GM12878 (cell line): ENCODE measurements around the gene SLC24A4. TPM values are rescaled to one million over a fixed set of nuclear protein-coding genes. Genes with fewer than 3 reads are reported as not detected.

ENCODE experiments used
- ATAC-seq: fragments of 200-7000 bp; cut with Tn5 transposase; 3 replicates; pipeline ENCODE4 v1.9.1; 2020; ENCODE audit warnings: mild to moderate bottlenecking, moderate library complexity
- BruUV-seq: library from RNA; stranded (reverse); fragments of 400-500 nt; replicated peaks from 2 replicates; lab custom pipeline; 2021; lab: Mats Ljungman, UMichigan
- CTCF ChIA-PET: fragments of 300-600 bp; sonication (Branson Sonifier 250); formaldehyde crosslinking; extraction: SDS; loops from one replicate; lab custom pipeline; 2021; ENCODE audit warnings: inconsistent platforms; lab: Yijun Ruan, JAX
- POLR2A ChIA-PET: fragments of 350-600 bp; formaldehyde crosslinking; extraction: SDS; loops from one replicate; lab custom pipeline; 2021; ENCODE audit warnings: inconsistent platforms; lab: Charles Lee
- RAD21 ChIA-PET: fragments of 300-600 bp; sonication (Branson Sonifier 250); formaldehyde crosslinking; loops from one replicate; lab custom pipeline; 2023; ENCODE audit warnings: antibody characterized with exemption; ENCODE audit not compliant: unreplicated experiment; lab: Charles Lee
- SMC1A ChIA-PET: fragments of 300-600 bp; sonication (Branson Sonifier 250); formaldehyde crosslinking; loops from one replicate; lab custom pipeline; 2023; ENCODE audit not compliant: unreplicated experiment, uncharacterized antibody; lab: Charles Lee
- DNase-seq: peaks from one replicate; pipeline ENCODE4 v3.0.0-alpha.2; 2011; ENCODE audit warnings: low read depth, low spot score
- FAIRE-seq: peaks from 3 replicates; lab custom pipeline; 2011; peaks lifted over from hg19 to GRCh38; lab: Jason Lieb, UNC
- H2AFZ ChIP-seq: 2 replicates; pipeline ENCODE4 v1.6.0; 2011; ENCODE audit warnings: low read depth, low read length, control low read depth; ENCODE audit not compliant: control insufficient read depth
- H3K27ac ChIP-seq: 2 replicates; pipeline ENCODE4 v1.5.1; 2011; ENCODE audit warnings: control low read depth; ENCODE audit not compliant: control insufficient read depth, insufficient read depth
- H3K27me3 ChIP-seq, 2 experiments: replicated peaks in 1 of 2; 2 replicates each; pipeline versions ENCODE4 v1.6.0 to v1.6.1; 2011; ENCODE audit warnings: low read length in 1 of 2; ENCODE audit not compliant: control insufficient read depth in 2 of 2, insufficient read depth in 2 of 2
- H3K36me3 ChIP-seq, 2 experiments: 2 replicates each; pipeline ENCODE4 v1.5.1; 2011; ENCODE audit warnings: low read length in 1 of 2; ENCODE audit not compliant: control insufficient read depth in 2 of 2, insufficient read depth in 2 of 2
- H3K4me1 ChIP-seq: 2 replicates; pipeline ENCODE4 v1.6.1; 2011; ENCODE audit warnings: mild to moderate bottlenecking, low read length, moderate library complexity, mixed read lengths; ENCODE audit not compliant: control insufficient read depth, insufficient read depth
- H3K4me2 ChIP-seq: 2 replicates; pipeline ENCODE4 v1.6.0; 2011; ENCODE audit warnings: control low read depth; ENCODE audit not compliant: control insufficient read depth, insufficient read depth
- H3K4me3 ChIP-seq: fragments of 200-600 bp; sonication (generic); 2 replicates; pipeline ENCODE4 v1.5.1; 2016
- H3K79me2 ChIP-seq: 2 replicates; pipeline ENCODE4 v1.6.0; 2011; ENCODE audit warnings: low read length; ENCODE audit not compliant: control insufficient read depth, insufficient read depth
- H3K9ac ChIP-seq: 2 replicates; pipeline ENCODE4 v1.8.0; 2011; ENCODE audit warnings: low read length, control low read depth, mixed read lengths; ENCODE audit not compliant: control insufficient read depth, insufficient read depth
- H3K9me3 ChIP-seq: replicated peaks from 3 replicates; pipeline ENCODE4 v1.5.1; 2011; ENCODE audit warnings: mild to moderate bottlenecking, low read length; ENCODE audit not compliant: control insufficient read depth, insufficient read depth
- H4K20me1 ChIP-seq: 2 replicates; pipeline ENCODE4 v1.6.0; 2011; ENCODE audit not compliant: control insufficient read depth, insufficient read depth
- BACH1 ChIP-seq: fragments of 450-650 bp; IDR thresholded peaks from 2 replicates; pipeline ENCODE4 v1.6.1; 2017; ENCODE audit warnings: mild to moderate bottlenecking, borderline replicate concordance
- ETV6 ChIP-seq, 2 experiments: fragments of 450-650 bp in 1 of 2; IDR thresholded peaks in 1 of 2; conservative IDR thresholded peaks in 1 of 2; 2 replicates each; pipeline ENCODE4 v1.6.1; 2014; ENCODE audit warnings: antibody characterized with exemption in 1 of 2, borderline replicate concordance in 1 of 2, low read depth in 1 of 2, mild to moderate bottlenecking in 1 of 2, moderate library complexity in 1 of 2
- MXI1 ChIP-seq: fragments of 150-350 bp; IDR thresholded peaks from 2 replicates; pipeline ENCODE4 v1.6.1; 2011; ENCODE audit warnings: low read depth, mild to moderate bottlenecking, inconsistent platforms, low read length, improper control_type of control experiment
- NKRF ChIP-seq: fragments of 450-650 bp; conservative IDR thresholded peaks from 2 replicates; pipeline ENCODE4 v1.6.1; 2017; ENCODE audit warnings: mild to moderate bottlenecking, moderate library complexity
- NR2F1 ChIP-seq: fragments of 450-650 bp; conservative IDR thresholded peaks from 2 replicates; pipeline ENCODE4 v1.6.1; 2017; ENCODE audit warnings: mild to moderate bottlenecking
- RCOR1 ChIP-seq: conservative IDR thresholded peaks from 2 replicates; pipeline ENCODE4 v1.6.1; 2012; ENCODE audit warnings: low read depth, low read length, improper control_type of control experiment
- SREBF2 ChIP-seq: IDR thresholded peaks from 2 replicates; pipeline ENCODE4 v1.6.1; 2012; ENCODE audit warnings: mild to moderate bottlenecking, low read length
- TCF7 ChIP-seq: IDR thresholded peaks from 2 replicates; pipeline ENCODE4 v1.6.1; 2014; ENCODE audit warnings: antibody characterized with exemption, borderline replicate concordance
- ZNF217 ChIP-seq: fragments of 450-650 bp; IDR thresholded peaks from 2 replicates; pipeline ENCODE4 v1.6.1; 2017; ENCODE audit warnings: antibody characterized with exemption, mild to moderate bottlenecking
- WGBS: methylation state at CpG from one replicate; pipeline ENCODE4 v1.1.6; 2016; ENCODE audit warnings: low lambda C conversion rate; ENCODE audit not compliant: insufficient replicate concordance, insufficient coverage; ENCODE audit errors: missing lambda C conversion rate; 5-methylcytosine and 5-hydroxymethylcytosine counted together
- in situ Hi-C: fragments of 300-500 bp; cut with MboI; formaldehyde crosslinking; loops from 9 replicates; pipeline ENCODE4 v1.14.3; 2018; ENCODE audit warnings: mixed read lengths
- intact Hi-C: fragments of 100-400 bp; cut with micrococcal nuclease; formaldehyde crosslinking; loops from one replicate; pipeline ENCODE4 v1.14.2; 2022; ENCODE audit not compliant: unreplicated experiment
- polyA plus RNA-seq, 11 experiments: library from polyadenylated mRNA; depleted of rRNA in 4 of 11; unstranded in 6 of 11; stranded (reverse) in 5 of 11; fragments of >200 nt; fragmentation: Nextera tagmentation in 4 of 11; fragmentation: Illumina TruSeq in 1 of 11; extraction: Ambion mirVana in 4 of 11; extraction: Trizol in 1 of 11; gene quantifications; 1 replicate in 1 of 11; 2 replicates in 10 of 11; pipeline versions ENCODE4 v1.2.1 to v1.2.3, GENCODE V29; 2011 to 2016; ENCODE audit warnings: inconsistent platforms in 2 of 11, missing spikeins in 2 of 11, low read depth in 1 of 11
- total RNA-seq, 4 experiments: library from RNA; depleted of rRNA in 3 of 4; stranded (reverse); fragments of >200 nt in 3 of 4; fragmentation: Illumina TruSeq in 1 of 4; extraction: Trizol in 1 of 4; gene quantifications; 2 replicates each; pipeline versions ENCODE4 v1.2.1 to v1.2.3, GENCODE V29; 2013 to 2021
- TF ChIP-seq, protein P1 (sequence below), 3 experiments: IDR thresholded peaks in 2 of 3; conservative IDR thresholded peaks in 1 of 3; 2 replicates each; pipeline ENCODE4 v1.5.1; 2011; ENCODE audit warnings: low read depth in 3 of 3, low read length in 3 of 3, mild to moderate bottlenecking in 3 of 3, control low read depth in 2 of 3, moderate library complexity in 2 of 3, inconsistent platforms in 1 of 3, mixed read lengths in 1 of 3; ENCODE audit not compliant: control insufficient read depth in 2 of 3, insufficient read depth in 1 of 3; ENCODE audit errors: extremely low read depth in 1 of 3

The SLC24A4 gene
- total and polyA plus RNA-seq, 10 of the 15 experiments (the other 5 are each of a cell fraction or from before 2014, with no cell fraction given) = under 0.01 to 0.46 (median 0.04) TPM; not detected in 5

GRCh38 chr14:92328664-92329255 is 5.8 kb downstream of the SLC24A4 start (continued):
- TF ChIP-seq, protein P1, sequence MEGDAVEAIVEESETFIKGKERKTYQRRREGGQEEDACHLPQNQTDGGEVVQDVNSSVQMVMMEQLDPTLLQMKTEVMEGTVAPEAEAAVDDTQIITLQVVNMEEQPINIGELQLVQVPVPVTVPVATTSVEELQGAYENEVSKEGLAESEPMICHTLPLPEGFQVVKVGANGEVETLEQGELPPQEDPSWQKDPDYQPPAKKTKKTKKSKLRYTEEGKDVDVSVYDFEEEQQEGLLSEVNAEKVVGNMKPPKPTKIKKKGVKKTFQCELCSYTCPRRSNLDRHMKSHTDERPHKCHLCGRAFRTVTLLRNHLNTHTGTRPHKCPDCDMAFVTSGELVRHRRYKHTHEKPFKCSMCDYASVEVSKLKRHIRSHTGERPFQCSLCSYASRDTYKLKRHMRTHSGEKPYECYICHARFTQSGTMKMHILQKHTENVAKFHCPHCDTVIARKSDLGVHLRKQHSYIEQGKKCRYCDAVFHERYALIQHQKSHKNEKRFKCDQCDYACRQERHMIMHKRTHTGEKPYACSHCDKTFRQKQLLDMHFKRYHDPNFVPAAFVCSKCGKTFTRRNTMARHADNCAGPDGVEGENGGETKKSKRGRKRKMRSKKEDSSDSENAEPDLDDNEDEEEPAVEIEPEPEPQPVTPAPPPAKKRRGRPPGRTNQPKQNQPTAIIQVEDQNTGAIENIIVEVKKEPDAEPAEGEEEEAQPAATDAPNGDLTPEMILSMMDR (IDR thresholded peaks at IDR 0.05 in 2 of 3, conservative IDR thresholded peaks at IDR 0.05 in 1 of 3; ENCODE audit: control insufficient read depth in 2 of 3, extremely low read depth in 1 of 3, insufficient read depth in 1 of 3, low read depth in 3 of 3, low read length in 3 of 3) = peak; percentile 10 to 19 (median 10); a peak in 1 of 6 replicates
- TF ChIP-seq RCOR1 (no peak), TCF7 (no peak), SREBF2 (no peak), NR2F1 (no peak), BACH1 (no peak), ZNF217 (no peak), NKRF (no peak)

GRCh38 chr14:92334050-92334449 is 11.1 kb downstream of the SLC24A4 start:
- Histone ChIP-seq H3K4me1 (no peaks in the 10 kb centered on the region), H3K9ac (no peak overlapping the region), H3K36me3 (no peaks in the 10 kb centered on the region), H2AFZ (no peak overlapping the region), H3K27me3 (peaks cover 0 to 3% of the 10 kb centered on the region in 2 experiments; a peak in 1 of 4 replicates), H3K79me2 (no peaks in the 10 kb centered on the region), H3K9me3 (no peaks in the 10 kb centered on the region), H3K27ac (no peak overlapping the region), H4K20me1 (no peaks in the 10 kb centered on the region; the same call in 1 of the 2 replicates), H3K4me3 (no peak overlapping the region), H3K4me2 (no peak overlapping the region)
- RAD21 ChIA-PET = no interaction called here
- DNase-seq = no peak
- SMC1A ChIA-PET = no interaction called here
- 44% methylated on average over 4 of the region's 4 CpGs for WGBS
- POLR2A ChIA-PET = no interaction called here
- in situ Hi-C loops = no loop called here
- CTCF ChIA-PET = no interaction called here
- no peak for FAIRE-seq
- ATAC-seq = no peak
- no TSS peak for BruUV-seq
- intact Hi-C loops = no loop called here
- no peak for TF ChIP-seq MXI1
- no peak for TF ChIP-seq ETV6 (conservative IDR thresholded peaks at IDR 0.05 in 1 of 2, IDR thresholded peaks at IDR 0.05 in 1 of 2; ENCODE audit: borderline replicate concordance in 1 of 2, low read depth in 1 of 2)
